T-helper 1 cell treated with Interleukin-12 subunit alpha and Interleukin-12 subunit beta and Interleukin-4 antibody, amounts not matched to agents 30 μg/mL and 1 μg/mL, for 36 hours (primary cell): ENCODE data around the gene IPO5.
A peak's percentile ranks its signal among the peaks of the same experiment; 100 is the strongest.
"Not testable (repeated sequence)": the region's sequence is repeated elsewhere in the genome, so short reads cannot be mapped to it uniquely, and the experiment has no call there.

Experiments
- H3K27ac Mint-ChIP-seq: one replicate; pipeline ENCODE4 v1.8.0; 2021; ENCODE audit warnings: mild to moderate bottlenecking, mixed read lengths
- H3K27me3 Mint-ChIP-seq: one replicate; pipeline ENCODE4 v1.8.0; 2021; ENCODE audit warnings: low read depth, mixed read lengths
- H3K36me3 Mint-ChIP-seq: one replicate; pipeline ENCODE4 v1.8.0; 2021; ENCODE audit warnings: low read depth, mixed read lengths
- H3K4me1 Mint-ChIP-seq: one replicate; pipeline ENCODE4 v1.8.0; 2021; ENCODE audit warnings: low read depth, mixed read lengths
- H3K4me3 Mint-ChIP-seq: one replicate; pipeline ENCODE4 v1.8.0; 2021; ENCODE audit warnings: mild to moderate bottlenecking, moderate library complexity, mixed read lengths
- H3K9me3 Mint-ChIP-seq: one replicate; pipeline ENCODE4 v1.8.0; 2021; ENCODE audit warnings: mixed read lengths

Gene IPO5

DNA sequence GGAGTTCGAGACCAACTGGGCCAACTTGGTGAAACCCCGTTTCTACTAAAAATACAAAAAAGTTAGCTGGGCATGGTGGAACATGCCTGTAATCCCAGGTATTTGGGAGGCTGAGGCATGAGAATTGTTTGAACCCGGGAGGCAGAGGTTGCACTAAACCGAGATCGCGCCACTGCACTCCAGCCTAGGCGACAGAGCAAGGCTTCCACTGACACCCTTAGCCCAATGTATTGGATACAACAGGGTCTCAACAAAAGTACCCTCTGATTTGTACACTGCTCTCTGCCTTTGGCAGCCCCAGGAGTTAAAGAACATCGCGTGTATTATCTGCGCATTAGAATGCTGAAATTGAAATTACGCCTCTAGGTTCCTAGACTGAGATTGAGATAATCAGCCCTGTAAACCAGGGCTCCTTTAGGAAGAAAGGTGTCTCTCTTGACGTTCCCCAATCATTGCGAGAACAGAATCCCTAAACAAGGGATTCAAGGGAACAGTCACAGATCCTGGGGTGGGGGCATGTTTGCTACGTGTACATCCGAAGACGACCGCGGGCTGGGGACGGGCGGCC is 21.9 kb downstream of the IPO5 start:
- H3K9me3 Mint-ChIP-seq = no peaks in the 10 kb centered on the region
- peak overlapping the region; percentile 97 for H3K27ac Mint-ChIP-seq
- no peaks in the 10 kb centered on the region for H3K36me3 Mint-ChIP-seq
- peaks cover 6% of the 10 kb centered on the region for H3K27me3 Mint-ChIP-seq
- H3K4me3 Mint-ChIP-seq = peak overlapping the region; percentile 91
- peaks cover 22% of the 10 kb centered on the region for H3K4me1 Mint-ChIP-seq

DNA sequence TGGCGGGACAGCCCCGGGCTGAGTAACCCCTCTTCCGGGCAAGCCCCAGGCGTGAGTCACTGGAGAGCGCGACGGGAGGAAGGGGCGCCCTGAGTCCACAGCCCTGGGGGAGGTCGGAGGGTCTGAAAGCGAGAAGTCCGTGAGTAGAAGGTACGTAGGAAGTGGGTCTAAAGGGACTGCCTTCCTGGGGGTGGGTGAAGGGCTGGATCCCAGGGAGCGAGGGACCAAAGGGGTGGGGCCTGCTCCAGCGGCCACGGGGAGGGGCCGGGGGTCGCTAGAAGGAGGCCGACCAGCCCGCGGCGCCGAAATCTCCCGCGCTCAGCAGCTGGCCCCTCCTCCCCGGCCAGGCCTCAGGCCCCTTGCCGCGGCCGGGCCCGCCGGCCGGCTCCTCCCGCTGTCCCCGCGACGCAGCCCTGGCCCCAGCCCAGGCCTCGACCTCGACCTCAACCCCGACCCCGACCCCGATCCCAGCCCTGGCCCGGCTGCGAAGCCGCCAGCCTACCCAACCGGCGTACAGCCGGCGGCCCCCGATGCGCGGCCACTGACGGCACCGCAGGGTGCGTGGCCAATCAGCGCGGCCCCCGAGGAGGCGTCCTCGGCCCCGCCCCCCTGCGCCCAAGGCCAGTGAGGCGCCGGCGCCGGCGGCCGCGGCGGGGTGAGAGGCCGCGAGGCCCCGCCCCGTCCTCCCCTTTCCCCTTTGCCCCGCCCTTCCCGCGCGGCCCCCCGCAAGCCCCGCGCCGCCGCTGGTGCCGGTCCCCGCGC is 22.6 kb downstream of the IPO5 start:
- peak overlapping the region; percentile 97 for H3K27ac Mint-ChIP-seq
- no peaks in the 10 kb centered on the region for H3K9me3 Mint-ChIP-seq
- H3K27me3 Mint-ChIP-seq = peaks cover 4% of the 10 kb centered on the region
- H3K4me1 Mint-ChIP-seq = peaks cover 24% of the 10 kb centered on the region
- peak overlapping the region; percentile 91 for H3K4me3 Mint-ChIP-seq
- peaks cover 1% of the 10 kb centered on the region for H3K36me3 Mint-ChIP-seq

- peak overlapping the region; percentile 93 for H3K4me3 Mint-ChIP-seq
- H3K27ac Mint-ChIP-seq = peak overlapping the region; percentile 90
- H3K9me3 Mint-ChIP-seq = no peaks in the 10 kb centered on the region
- H3K36me3 Mint-ChIP-seq = peaks cover 2% of the 10 kb centered on the region
- no peaks in the 10 kb centered on the region for H3K27me3 Mint-ChIP-seq
- H3K4me1 Mint-ChIP-seq = peaks cover 27% of the 10 kb centered on the region
These were observed 23.4 kb downstream of the IPO5 start for GRCh38 chr13:97976610-97977521.

DNA sequence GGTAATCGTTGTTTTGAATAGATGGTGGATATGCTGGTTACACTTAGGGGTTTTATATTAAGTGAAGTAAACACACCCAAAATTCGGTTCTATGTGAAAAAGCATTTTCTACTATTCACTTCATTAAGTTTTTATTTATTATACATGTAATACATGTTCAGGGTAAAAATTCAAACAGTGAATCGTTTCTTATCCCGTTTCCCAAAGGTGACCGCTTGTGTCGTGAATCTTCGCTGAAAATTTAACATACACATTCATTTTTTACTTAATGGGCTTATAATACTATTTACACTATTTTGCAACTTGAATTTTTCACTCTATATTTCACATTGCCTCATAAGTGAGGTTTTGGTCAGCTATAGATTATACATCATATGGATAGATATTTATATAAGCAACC is 24.5 kb downstream of the IPO5 start:
- Mint-ChIP-seq H3K36me3 (peaks cover 7% of the 10 kb centered on the region), H3K4me3 (peak overlapping the region; percentile 93), H3K9me3 (no peaks in the 10 kb centered on the region), H3K27me3 (no peaks in the 10 kb centered on the region), H3K4me1 (peaks cover 29% of the 10 kb centered on the region), H3K27ac (no peak overlapping the region)

DNA sequence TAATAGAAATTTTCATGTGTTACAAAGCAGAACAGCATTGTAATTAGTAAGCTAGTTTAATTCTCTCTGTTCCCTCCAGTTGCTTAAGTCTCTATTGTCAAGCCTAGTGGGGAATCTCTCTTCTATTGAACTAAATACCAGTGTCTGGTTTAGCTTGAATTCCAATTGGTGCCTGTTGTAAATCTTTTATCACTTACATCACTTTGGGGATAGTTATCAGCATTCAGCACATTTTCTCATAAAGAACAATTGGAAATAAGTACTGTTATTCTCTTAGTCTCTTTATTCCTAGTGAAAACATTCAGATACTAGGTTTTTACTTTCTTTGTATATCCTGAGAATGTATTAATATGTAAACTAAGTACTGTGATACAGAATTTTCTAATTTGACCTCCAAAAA is 25.2 kb downstream of the IPO5 start:
- Mint-ChIP-seq H3K27ac (no peak overlapping the region), H3K36me3 (peaks cover 7% of the 10 kb centered on the region), H3K27me3 (no peaks in the 10 kb centered on the region), H3K9me3 (no peaks in the 10 kb centered on the region), H3K4me1 (peaks cover 29% of the 10 kb centered on the region), H3K4me3 (no peak overlapping the region)

DNA sequence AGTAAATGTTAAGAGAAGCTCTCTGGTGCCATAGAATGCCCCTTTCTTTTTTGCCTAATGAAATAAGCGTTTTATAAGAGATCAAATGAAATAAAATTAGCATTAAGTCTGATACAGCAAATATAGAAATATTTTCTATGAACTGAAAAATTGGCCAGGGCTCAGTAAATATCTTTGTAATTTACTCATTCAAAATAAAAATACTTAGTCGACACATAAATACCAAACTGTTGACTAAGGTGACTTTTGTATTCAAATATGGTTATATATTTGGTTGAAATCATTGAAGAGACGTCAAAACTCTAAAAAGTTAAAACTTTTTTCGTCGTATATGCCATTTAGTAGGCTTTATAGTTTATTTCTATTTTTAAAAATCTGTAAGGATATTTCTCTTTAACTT is 25.6 kb downstream of the IPO5 start:
- peaks cover 7% of the 10 kb centered on the region for H3K36me3 Mint-ChIP-seq
- no peak overlapping the region for H3K4me3 Mint-ChIP-seq
- H3K27me3 Mint-ChIP-seq = no peaks in the 10 kb centered on the region
- H3K9me3 Mint-ChIP-seq = no peaks in the 10 kb centered on the region
- H3K4me1 Mint-ChIP-seq = peaks cover 29% of the 10 kb centered on the region
- H3K27ac Mint-ChIP-seq = no peak overlapping the region

- Mint-ChIP-seq H3K9me3 (no peaks in the 10 kb centered on the region), H3K27ac (no peak overlapping the region), H3K27me3 (no peaks in the 10 kb centered on the region), H3K4me1 (peaks cover 29% of the 10 kb centered on the region), H3K4me3 (no peak overlapping the region), H3K36me3 (peaks cover 9% of the 10 kb centered on the region)
These were observed 26.1 kb downstream of the IPO5 start for GRCh38 chr13:97979556-97979955.

DNA sequence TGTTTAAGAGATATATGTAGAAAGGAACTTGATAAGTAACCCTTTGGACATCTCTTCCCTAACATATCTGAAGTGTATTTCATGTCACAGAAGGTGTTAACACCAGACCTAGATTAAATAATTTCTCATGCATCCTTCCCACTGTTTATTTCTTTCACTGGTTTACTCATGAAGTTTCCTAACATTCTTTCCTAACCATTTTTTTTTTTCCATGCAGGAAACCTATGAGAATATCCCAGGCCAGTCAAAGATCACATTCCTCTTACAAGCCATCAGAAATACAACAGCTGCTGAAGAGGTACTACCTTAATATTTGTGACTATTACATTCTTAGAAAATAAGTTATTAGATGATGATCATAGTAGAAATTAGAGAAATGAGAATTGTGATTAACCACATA is 28.8 kb downstream of the IPO5 start:
- Mint-ChIP-seq H3K27me3 (no peaks in the 10 kb centered on the region), H3K9me3 (no peaks in the 10 kb centered on the region), H3K4me1 (peaks cover 24% of the 10 kb centered on the region), H3K36me3 (peaks cover 26% of the 10 kb centered on the region), H3K4me3 (no peak overlapping the region), H3K27ac (no peak overlapping the region)

DNA sequence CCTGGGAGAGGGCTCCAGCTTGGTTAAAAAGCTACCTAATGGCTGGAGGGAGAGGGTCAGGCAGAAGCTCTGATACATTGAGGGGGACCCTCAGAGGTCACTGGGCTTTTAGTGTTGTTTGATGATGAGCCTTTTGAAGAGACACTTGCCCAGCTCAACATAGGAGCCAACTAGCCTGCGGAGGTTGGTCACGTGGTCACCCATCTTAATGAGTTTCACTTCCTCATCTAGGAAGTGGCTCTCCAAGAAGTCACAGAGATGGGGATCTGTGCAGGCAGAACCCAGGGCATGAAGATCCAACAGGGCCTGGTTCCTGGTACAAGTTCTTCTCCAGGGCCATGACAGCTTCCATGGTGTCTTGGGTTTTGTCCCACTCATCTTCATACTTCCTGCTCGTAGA is 33.4 kb downstream of the IPO5 start:
- Mint-ChIP-seq H3K4me1 (peaks cover 5% of the 10 kb centered on the region), H3K9me3 (no peaks in the 10 kb centered on the region), H3K27ac (no peak overlapping the region), H3K4me3 (no peak overlapping the region), H3K27me3 (no peaks in the 10 kb centered on the region), H3K36me3 (peaks cover 37% of the 10 kb centered on the region)

- Mint-ChIP-seq H3K27ac (peak overlapping the region; percentile 11), H3K36me3 (peaks cover 40% of the 10 kb centered on the region), H3K4me1 (peaks cover 4% of the 10 kb centered on the region), H3K27me3 (no peaks in the 10 kb centered on the region), H3K4me3 (no peak overlapping the region), H3K9me3 (no peaks in the 10 kb centered on the region)
These were observed 46.2 kb downstream of the IPO5 start for GRCh38 chr13:97999653-98000052.

- no peaks in the 10 kb centered on the region for H3K9me3 Mint-ChIP-seq
- H3K36me3 Mint-ChIP-seq = peaks cover 56% of the 10 kb centered on the region
- H3K4me1 Mint-ChIP-seq = peaks cover 2% of the 10 kb centered on the region
- no peaks in the 10 kb centered on the region for H3K27me3 Mint-ChIP-seq
- no peak overlapping the region for H3K27ac Mint-ChIP-seq
- H3K4me3 Mint-ChIP-seq = no peak overlapping the region
These were observed 50.6 kb downstream of the IPO5 start for GRCh38 chr13:98004107-98004506.

GRCh38 chr13:98004997-98005396 is 51.5 kb downstream of the IPO5 start:
- H3K4me3 Mint-ChIP-seq = not testable (repeated sequence)

GRCh38 chr13:98007001-98007400 is 53.5 kb downstream of the IPO5 start:
- Mint-ChIP-seq H3K36me3 (peaks cover 56% of the 10 kb centered on the region), H3K9me3 (no peaks in the 10 kb centered on the region), H3K4me1 (no peaks in the 10 kb centered on the region), H3K4me3 (no peak overlapping the region), H3K27me3 (no peaks in the 10 kb centered on the region), H3K27ac (no peak overlapping the region)

More at GRCh38 chr13:98004997-98005396, 51.5 kb downstream of the IPO5 start:
- H3K27me3 Mint-ChIP-seq, H3K27ac Mint-ChIP-seq, H3K9me3 Mint-ChIP-seq, H3K4me1 Mint-ChIP-seq: not testable (repeated sequence)
- peaks cover 54% of the 10 kb centered on the region for H3K36me3 Mint-ChIP-seq

GRCh38 chr13:98013241-98013640 is 59.8 kb downstream of the IPO5 start:
- no peak overlapping the region for H3K4me3 Mint-ChIP-seq
- peaks cover 6% of the 10 kb centered on the region for H3K4me1 Mint-ChIP-seq
- no peaks in the 10 kb centered on the region for H3K27me3 Mint-ChIP-seq
- no peak overlapping the region for H3K27ac Mint-ChIP-seq
- H3K9me3 Mint-ChIP-seq = no peaks in the 10 kb centered on the region
- H3K36me3 Mint-ChIP-seq = peaks cover 40% of the 10 kb centered on the region

DNA sequence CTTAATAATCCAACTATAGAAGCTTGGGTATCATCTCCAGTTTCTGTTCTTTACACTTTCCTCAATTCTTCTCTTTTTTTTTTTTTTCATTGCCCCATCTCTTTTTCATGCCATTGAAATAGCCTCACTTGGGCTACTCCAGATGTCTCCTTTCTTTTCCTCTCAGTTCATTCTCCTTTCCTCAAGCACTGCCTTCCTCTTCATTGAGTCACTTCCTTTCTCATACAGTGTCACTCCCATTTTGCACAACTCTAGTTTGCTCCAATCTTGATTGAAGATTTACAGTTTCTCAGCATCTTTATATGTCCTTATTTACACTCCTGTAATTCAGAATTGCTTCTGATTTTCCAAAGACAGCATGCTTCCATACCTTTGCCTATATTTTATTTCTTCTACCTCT is 61.3 kb downstream of the IPO5 start:
- no peaks in the 10 kb centered on the region for H3K9me3 Mint-ChIP-seq
- H3K36me3 Mint-ChIP-seq = peaks cover 42% of the 10 kb centered on the region
- H3K27me3 Mint-ChIP-seq = no peaks in the 10 kb centered on the region
- peaks cover 6% of the 10 kb centered on the region for H3K4me1 Mint-ChIP-seq
- no peak overlapping the region for H3K4me3 Mint-ChIP-seq
- H3K27ac Mint-ChIP-seq = no peak overlapping the region
